ENCODE data around the gene POU2F3.

DNA sequence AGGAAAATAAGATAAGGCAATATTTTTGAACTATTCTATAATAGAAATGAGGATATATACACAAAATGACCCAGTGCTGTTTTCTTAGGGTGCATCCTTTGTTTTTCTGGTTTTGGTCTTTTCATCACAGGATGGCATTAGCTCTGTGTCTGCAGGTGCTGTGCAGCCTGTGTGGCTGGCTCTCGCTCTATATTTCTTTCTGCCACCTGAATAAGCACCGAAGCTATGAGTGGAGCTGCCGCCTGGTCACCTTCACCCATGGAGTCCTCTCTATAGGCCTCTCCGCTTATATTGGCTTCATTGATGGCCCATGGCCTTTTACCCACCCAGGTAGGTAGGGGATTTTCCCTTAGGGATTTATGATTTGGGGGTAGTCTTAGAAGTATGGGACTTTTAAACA, 87.4 kb downstream of the POU2F3 start:
- TF ChIP-seq, protein P1, sequence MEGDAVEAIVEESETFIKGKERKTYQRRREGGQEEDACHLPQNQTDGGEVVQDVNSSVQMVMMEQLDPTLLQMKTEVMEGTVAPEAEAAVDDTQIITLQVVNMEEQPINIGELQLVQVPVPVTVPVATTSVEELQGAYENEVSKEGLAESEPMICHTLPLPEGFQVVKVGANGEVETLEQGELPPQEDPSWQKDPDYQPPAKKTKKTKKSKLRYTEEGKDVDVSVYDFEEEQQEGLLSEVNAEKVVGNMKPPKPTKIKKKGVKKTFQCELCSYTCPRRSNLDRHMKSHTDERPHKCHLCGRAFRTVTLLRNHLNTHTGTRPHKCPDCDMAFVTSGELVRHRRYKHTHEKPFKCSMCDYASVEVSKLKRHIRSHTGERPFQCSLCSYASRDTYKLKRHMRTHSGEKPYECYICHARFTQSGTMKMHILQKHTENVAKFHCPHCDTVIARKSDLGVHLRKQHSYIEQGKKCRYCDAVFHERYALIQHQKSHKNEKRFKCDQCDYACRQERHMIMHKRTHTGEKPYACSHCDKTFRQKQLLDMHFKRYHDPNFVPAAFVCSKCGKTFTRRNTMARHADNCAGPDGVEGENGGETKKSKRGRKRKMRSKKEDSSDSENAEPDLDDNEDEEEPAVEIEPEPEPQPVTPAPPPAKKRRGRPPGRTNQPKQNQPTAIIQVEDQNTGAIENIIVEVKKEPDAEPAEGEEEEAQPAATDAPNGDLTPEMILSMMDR (IDR thresholded peaks at IDR 0.05): no peak
- no peak for TF ChIP-seq POLR2A (IDR thresholded peaks at IDR 0.05)

All from esophagus squamous epithelium (tissue), 4 donors.